NCI-H748 treated with DMSO at 0.1 percent for 48 hours (cell line): ENCODE results near the gene MRC2.
"Not testable (repeated sequence)": the region's sequence is repeated elsewhere in the genome, so short reads cannot be mapped to it uniquely, and the experiment has no call there.

ENCODE experiments used
- DNase-seq: peaks from one replicate; lab custom pipeline; 2025; lab: John Stamatoyannopoulos, UW

MRC2 gene

GRCh38 chr17:62681061-62681938, 53.8 kb downstream of the MRC2 start:
- no peak for DNase-seq

- no peak for DNase-seq
Observed at GRCh38 chr17:62681939-62682381, 54.5 kb downstream of the MRC2 start.

- DNase-seq: no peak
Observed at GRCh38 chr17:62684179-62684578, 56.7 kb downstream of the MRC2 start.

GRCh38 chr17:62687997-62688396, 60.5 kb downstream of the MRC2 start:
- no peak for DNase-seq

GRCh38 chr17:62688398-62689160, 61.1 kb downstream of the MRC2 start:
- no peak for DNase-seq

GRCh38 chr17:62689441-62690167, 62.1 kb downstream of the MRC2 start:
- no peak for DNase-seq

- DNase-seq: no peak
Observed at GRCh38 chr17:62690168-62690897, 62.9 kb downstream of the MRC2 start.

- not testable (repeated sequence) for DNase-seq
Observed at GRCh38 chr17:62691589-62691915, 64.1 kb downstream of the MRC2 start.

- DNase-seq: no peak
Observed at GRCh38 chr17:62692159-62692651, 64.7 kb downstream of the MRC2 start.

GRCh38 chr17:62692721-62693431, 65.4 kb downstream of the MRC2 start:
- DNase-seq: no peak

- no peak for DNase-seq
Observed at GRCh38 chr17:62693616-62694409, 66.3 kb downstream of the MRC2 start.

- not testable (repeated sequence) for DNase-seq
Observed at GRCh38 chr17:62695093-62695738, 67.7 kb downstream of the MRC2 start.

GRCh38 chr17:62696256-62696655, 68.8 kb downstream of the MRC2 start:
- DNase-seq: no peak

GRCh38 chr17:62696726-62697490, 69.4 kb downstream of the MRC2 start:
- no peak for DNase-seq

- not testable (repeated sequence) for DNase-seq
Observed at GRCh38 chr17:62698459-62698858, 71.0 kb downstream of the MRC2 start.

- DNase-seq: no peak
Observed at GRCh38 chr17:62700964-62701705, 73.7 kb downstream of the MRC2 start.

- DNase-seq: no peak
Observed at GRCh38 chr17:62701706-62702085, 74.2 kb downstream of the MRC2 start.

- DNase-seq: no peak
Observed at GRCh38 chr17:62702746-62703260, 75.3 kb downstream of the MRC2 start.
